GM18498 (cell line): ENCODE results near the gene VWA2.
"Not testable (repeated sequence)": the region's sequence is repeated elsewhere in the genome, so short reads cannot be mapped to it uniquely, and the experiment has no call there.

Source experiments
- ATAC-seq: cut with Tn5 transposase; IDR thresholded peaks from one replicate; pipeline ENCODE4 v1.9.1; 2021; ENCODE audit warnings: mild to moderate bottlenecking, moderate library complexity; ENCODE audit not compliant: unreplicated experiment

VWA2 gene

DNA sequence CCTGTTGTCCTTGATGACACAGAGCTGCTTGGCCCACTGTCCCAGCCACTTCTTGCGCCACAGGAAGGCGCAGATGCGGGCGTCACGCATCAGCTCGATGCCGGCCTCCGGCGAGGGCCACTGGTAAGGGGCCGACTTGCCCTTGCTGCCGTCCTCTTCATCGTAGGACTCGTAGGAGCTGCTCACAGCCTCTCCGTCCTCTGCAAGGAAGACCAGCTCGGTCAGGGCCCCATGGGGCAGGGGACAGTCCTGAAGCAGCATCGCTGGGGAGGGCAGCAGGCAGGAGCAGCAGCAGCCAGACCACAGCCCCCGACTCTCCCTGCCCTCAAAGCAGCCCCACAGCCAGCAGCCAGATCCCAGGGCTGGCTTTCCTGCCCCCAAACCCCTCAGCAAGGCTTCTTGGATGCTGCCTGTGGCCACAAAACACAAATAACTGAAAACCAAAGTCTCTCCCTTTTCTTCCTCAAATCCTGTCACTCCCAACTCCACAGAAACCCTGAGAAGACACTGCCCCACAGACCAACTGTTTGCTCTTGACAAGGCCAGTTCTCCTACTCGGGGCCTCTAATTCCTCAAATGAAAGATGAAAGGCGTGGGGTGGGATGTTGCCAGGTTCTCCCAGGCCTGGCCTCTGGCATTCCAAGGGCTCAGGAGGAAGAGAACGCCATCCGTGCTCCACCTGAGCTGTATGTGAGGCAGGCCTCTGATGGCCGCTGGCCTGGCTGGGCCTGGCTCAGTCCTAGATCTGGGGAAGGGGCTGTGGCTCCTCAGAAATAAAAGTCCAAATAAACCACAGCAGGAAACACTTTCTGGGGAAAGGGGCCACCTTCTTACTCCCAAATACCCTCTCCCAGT, 76.7 kb downstream of the VWA2 start:
- no peak for ATAC-seq

DNA sequence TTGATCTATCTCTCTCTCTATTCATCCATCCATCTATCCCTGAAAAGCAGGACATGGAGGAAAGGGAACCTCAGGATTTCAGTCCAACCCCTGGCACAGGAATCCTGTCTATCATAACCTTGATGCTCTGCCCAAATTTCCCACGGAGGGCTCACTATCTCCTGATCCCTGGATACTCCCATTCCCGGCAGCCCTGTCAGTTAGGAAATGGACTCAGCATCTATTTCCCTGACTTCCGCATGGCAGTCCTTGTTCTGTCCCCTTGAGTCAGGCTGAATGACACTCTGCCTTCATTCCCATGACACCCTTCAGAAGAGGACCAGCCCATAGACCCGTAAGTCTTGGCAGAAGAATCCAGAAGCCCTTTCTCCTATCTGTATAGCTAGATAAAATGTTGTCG, 77.7 kb downstream of the VWA2 start:
- ATAC-seq, result no peak

DNA sequence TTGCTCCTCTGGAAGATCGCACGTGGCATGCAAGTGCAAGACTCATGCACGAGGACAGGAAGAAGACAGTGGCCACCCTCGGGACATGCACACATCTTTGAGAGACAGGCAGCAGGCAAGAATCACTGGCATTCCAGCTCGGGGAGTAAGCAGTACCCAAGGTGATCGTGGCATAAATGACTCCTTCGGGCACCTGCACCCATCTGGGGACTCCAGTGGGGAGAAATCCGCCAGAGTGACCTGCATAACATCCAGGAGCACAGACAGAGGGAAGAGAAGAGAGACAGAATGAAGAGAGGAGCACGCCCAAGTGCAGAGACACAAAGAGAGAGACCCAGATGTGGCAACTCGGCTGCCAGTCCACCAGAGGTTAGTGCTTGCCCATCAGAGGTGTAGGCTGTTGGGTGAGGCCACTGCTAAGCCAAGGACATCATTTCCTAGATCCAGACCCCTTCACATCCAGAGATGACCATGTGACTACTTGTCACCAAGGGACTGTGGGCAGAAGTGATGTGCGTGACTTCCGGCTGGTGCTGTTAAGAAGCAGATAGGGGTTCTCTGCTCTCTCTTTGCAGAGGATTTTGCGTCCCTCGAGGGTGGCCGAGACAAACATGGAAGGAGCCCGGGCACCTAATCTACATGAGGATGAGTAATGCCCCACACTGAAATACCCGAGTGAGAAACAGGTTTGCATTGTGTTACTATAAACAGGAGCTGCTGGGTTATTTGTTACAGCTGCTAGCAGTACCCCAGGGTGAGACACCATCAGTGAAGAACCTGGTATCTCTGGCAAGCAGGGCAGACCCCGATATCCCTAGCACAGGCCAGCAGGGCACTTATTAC, 80.6 kb downstream of the VWA2 start:
- no peak for ATAC-seq

DNA sequence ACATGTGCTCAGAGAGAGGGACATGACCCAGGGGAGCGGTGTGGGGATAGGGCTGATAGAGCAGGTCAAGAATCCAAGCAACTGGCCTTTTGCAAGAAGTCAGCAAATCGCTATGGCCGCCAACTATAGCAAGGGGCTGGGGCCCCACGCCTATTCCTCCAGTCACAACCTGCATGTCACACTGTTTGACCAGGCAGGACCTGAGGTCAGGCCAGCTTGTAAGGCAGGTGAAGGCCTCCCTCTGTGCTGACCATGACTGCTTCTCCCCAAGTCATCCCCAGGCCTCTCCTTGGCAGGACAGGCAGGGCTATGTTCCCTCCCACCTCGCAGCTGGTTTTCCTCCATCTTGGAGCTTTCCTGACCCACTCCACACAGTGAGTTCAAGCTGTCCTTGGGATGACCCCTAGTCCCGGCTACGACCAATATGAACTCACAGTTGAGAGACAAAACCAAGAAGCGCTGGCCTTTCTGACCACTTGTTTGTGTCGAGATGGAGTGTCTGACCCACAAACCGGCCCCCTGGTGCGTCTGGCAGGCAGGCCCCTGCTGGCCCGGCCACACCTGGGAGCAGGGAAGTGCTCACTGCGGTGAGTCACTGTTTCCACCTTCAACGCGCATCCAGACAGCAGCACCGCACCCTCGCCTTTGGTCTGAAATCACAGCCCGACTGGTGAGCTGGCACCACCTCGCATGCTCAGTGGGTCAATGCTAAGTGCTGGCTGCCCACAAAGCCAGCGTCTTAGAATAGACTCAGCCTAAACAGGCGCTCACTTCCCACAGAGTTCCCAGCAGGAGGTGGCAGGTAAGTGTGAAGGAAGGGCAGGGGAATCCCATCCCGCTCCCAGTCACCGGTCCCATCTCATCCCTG, 81.4 kb downstream of the VWA2 start:
- no peak for ATAC-seq

DNA sequence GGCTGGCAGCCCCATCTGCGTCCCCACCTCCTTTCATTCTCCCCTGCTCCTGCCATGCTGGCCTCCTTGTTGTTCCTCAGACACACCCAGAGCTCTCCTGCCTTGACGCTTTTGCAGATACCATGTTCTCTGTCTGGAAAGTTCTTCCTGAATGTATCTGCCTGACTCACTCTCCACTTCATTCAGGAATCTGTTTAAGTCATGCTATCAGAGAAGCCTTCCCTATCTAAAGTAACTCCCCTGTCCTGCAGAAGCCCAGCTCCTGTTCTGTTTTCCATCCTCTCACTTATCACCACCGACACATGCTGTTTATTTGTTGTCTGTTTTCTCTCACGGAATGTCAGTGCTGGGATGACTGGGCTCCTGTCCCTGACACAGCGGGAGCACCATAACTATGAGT, 83.3 kb downstream of the VWA2 start:
- ATAC-seq, result no peak

DNA sequence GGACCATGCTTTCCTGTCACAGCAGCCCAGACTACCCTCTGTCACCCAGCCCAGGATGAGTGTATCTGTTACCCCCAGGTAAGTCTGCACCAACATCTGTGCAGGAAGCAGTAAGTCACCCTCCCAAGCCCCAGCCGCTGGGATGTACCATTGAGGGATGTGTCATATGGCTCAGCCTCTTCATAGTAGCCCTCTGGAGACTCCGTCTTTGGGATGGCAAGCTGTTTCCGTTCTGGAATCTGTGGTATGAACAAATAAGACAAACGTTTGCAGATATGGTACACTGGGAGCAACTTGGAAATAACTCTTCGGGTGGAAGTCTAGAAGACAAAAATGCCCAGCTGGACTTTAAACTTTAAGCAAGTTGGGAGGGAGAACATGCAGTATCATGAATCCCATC, 84.0 kb downstream of the VWA2 start:
- no peak for ATAC-seq

DNA sequence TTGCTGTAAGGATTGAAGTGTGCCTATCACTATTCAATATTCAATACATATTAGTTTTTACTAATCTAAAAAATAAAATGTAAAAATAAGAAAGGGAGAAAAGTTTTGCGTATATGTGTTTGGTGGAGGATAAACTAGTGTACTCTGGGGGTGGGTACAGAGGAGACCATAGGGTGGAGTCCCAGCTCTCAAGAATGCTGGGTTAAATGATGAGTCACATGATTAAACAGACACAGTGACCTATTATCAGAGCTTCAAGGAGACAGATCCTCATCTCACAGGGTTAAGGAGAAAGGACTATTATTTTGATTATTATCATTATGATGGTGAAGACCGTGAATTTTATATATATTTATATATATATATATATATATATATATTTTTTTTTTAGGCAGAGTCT, 87.7 kb downstream of the VWA2 start:
- no peak for ATAC-seq

DNA sequence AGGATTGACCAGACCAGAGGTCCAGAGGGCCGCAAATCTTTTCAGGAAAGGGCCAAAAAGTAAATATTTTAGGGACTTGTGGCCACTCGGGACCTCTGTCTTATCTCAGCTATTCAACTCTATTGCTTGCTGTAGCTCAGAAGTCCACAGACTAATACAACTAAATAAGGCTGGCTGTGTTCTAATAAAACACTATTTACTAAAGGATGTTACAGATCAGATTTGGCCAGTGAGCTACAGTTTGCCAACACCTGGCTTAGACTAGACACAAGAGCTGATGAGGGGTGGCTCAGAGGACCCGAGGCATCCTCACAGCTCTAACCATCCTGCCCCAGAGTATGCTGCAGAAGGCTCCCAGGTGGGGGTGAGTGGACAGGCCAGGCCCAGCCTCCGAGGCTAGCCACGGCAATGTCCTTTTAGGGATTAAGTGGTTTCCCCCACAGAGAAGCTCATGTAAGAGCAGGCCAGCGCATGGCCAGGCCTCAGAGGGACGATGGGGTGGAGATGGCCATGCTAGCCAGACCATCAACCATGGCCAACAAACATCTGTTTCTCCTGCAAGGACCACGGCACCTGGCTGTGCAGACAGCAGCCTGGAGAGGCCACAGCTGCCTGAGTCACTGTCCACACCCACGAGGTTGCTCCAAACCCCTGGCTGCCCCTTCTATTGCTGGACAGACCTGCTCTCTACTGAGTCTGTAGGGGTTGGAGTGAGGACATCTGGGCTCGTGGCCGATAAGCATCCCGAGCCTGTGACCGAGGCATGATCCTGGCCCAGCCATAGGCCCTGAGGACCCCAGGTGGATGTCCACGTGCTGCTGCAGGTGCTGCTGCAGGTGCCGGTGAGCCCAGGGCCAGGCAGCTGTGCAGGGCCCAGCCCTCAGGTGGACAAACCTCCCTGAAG, 88.7 kb downstream of the VWA2 start:
- ATAC-seq, result no peak

DNA sequence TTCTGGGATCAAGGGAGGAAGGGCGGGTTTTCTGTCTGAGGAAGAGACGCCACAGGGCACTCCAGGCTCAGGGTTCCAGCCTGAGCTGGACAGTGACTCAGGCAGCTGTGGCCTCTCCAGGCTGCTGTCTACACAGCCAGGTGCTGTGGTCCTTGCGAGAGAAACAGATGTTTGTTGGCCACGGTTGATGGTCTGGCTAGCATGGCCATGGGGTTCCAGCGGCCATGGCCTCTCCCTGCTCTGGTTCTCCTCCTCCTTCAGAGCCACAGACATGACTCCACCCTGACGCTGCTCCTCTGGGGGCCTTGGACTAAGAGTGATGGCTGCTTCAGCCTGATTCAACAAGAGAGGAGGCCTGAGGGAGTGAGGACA, 89.4 kb downstream of the VWA2 start:
- ATAC-seq, result no peak

DNA sequence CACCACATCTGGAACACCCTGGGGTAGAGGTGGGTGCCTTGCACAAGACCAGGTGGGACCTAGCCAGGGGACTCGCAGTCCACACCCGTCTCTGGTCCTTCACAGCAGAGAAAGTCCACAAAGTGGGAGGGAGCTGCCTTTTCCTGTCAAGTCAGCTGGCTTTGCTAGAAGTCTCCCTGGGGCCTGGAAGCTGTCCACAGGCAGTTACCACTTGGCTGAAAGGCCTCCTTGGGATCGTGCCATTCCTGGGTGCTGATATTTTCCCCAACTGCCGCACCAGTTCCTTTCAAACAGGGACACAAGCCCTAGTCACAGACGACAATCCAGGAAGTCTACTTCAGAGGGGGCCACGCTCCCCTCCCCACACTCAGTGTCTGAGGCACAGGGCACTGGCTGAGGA, 89.8 kb downstream of the VWA2 start:
- no peak for ATAC-seq

DNA sequence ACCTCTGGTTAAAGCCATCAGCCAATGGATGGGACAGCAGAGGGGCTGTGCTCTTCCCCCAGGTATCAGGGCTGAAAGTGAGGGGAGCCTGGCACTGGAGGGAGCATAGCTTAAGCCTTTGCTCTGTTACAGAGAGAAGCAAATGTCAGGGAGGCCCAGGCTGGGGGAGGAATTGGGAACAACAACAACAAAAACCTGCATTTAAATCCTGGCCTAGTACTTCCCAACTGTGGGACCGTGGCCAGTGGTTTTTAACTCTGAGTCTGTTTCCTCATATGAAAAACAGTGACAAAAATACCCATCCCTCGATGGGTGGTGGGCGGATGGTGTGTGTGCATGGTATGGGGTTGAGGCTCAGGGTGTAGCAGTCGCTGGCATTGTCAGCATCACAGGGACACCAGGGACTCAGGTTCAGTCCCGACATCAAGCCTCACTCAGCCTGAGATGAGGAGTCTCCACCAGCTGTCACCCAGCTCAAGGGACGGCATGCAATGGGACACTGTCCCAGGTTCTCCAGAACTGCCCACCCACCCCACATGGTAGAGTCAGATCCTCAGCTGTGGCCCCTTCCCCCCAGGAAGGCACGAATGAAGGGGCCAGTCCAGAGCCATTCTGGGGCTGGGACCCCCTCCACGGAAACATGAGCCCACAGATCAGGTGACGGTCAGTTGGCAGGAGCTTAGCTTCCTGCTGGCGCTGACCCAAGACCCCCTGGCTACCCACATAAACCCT, 90.7 kb downstream of the VWA2 start:
- no peak for ATAC-seq

DNA sequence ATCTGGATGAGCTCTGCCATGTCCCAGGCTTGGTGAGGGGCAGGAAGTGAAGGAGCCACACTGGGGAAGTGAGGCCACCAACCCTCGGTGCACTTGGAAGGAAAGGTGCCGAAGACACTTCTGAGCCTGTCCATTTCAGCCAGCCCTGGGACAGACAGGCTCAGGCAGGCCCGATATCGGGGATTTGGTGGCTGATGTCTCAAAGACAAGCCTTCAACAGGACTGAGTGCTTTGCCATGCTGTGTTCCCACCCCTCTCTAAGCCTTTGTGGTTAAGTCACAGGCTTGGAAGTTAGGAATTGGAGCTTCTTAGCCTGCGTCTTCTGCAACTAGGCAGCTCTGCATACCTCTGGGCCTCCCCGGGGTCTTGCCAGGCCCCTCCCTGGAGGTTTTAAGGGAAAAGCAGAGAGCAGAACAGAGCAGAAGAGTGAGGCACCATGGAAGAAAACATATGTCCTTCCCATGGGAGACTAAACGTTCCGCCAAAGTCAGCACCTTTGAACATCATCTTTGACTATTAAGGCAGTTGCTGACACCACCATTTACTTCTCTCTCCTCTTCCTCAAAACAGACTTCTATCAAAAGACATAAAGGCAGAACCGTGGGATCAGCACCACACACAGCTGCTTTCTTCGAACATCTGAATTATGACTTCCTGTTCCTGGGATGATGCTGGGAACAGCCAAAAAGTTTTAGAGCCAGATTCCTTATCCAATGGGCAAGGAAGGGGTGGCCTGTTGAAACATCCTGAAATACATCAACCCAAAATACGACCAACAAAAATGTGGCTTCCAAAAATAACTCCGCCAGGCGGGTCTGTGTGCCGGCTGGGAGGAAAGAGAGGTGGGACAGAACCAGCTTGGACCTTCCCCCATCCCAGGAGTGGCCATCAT, 93.5 kb downstream of the VWA2 start:
- no peak for ATAC-seq

DNA sequence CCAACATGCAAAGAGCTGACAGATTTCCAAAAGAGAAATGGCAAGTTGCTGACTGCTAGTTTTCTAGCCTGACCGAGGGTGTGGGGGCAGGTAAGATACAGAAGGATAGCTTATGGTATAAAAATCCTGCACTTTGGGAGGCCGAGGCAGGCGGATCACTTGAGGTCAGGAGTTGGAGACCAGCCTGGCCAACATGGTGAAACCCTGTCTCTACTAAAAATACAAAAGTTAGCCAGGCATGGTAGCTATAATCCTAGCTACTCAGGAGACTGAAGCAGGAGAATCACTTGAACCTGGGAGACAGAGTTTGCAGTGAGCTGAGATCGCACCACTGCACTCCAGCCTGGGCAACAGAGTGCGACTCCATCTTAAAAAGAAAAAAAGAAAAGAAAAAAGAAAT, 94.4 kb downstream of the VWA2 start:
- not testable (repeated sequence) for ATAC-seq

DNA sequence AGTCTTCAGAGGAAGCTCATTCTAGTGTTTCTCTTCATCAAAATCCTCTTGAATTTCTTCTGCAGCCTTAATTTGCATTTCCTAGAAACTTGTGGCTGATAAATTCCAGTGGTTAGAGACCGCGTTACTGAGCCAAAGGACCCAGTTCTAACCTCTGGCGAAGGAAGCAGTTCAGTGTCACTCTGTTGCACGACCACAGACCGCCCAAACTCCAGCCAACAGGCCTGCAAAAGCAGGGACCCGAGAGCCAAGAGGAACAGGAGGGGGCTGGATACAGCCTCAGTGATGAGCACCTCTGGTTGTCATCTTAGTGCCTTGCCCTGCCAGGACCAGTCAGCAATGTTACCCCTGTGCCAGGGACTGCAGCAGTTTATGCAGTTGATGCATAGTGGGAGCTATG, 95.2 kb downstream of the VWA2 start:
- ATAC-seq, result no peak

DNA sequence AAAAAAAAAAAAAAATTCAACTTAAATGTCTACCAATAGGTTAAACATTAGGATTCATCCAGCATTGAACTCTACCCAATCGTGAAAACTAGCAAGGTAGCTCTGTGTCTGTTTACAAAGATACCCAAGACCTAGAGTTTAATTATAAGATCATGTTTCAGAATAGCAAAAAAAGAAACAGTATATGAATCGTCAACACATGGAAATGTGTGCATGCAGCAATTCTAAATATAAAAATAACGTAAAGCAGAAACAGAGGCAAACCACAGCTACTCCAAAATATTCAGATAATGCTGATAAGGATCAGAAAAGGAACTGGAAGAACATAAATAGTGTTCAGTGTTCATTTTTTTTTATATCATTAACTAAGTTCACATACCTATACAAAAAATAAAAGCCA, 96.6 kb downstream of the VWA2 start:
- no peak for ATAC-seq

DNA sequence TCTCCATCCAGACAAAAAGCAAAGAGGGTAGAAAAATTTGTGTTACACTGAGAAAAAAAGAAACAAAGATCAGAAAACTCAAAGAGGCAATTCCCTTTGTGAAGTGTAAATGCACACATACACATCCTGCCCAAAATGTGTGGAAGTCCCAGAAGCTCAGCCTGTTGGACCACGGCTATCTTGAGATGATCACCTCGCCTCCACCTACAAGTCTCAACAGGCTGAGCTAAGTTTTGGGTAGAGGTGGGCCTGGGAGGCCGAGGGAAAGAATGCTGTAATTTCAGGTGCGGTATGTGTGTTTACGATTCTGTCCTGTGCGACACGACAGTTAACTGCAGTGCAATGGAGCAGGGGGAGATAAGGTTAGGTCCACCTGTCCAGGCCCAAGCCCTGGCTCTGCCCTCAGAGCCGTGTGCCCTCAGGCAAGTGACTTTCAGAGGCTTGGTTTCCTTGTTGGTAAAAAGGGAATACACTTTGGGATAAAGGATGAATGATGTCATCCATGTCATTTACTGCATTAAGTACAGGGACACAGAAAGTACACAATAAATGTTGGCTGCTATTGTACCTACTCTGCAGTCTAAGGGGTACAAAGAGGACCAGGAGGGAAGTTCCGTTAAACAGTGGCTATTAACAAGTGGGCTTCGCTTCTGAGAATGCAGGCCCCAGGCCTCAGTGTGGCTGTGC, 97.9 kb downstream of the VWA2 start:
- no peak for ATAC-seq

DNA sequence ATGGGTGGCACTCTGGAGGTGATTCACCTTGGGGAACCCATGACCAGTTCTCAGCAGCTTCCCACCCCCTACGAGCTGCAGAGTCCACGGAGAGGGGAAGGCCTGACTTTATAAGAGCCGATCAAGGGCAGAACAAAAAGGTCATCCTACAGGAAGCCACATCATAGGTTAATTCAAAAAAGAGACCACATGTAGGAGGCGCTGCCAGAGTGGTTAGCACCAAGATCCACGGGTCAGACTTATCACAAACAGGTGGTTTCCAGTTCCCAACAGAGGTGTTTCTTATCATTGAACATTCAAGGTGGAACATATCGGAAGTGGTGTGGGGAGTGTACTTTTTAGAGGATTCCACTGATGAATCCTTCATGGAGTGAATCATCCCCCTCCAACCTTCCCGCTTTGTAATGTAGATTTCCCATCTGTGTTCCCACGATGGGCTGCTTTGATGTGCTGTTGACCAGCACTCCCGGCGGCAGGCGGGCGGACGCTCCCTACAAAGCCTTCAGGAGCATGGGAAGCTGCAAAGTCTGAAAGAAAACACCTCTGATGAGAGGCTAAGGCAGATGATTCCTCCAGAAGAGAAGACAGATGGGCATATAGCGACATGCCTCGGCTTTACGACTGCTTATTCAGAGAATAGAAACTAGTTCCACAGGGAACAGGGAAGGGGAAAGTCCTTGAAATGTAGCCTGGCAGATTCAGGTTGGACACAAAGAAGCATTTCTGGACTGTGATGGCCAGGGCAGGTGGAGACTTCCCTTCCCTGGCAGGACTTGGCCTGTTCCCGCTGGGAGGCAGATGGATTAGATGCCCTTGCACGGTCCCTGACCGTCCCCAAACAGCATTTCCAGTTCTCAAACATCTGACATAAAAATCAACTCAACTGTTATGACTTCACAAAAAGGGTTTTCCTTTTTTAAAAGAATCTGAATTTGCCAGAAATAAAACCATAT, 98.7 kb downstream of the VWA2 start:
- no peak for ATAC-seq
